ENCODE results near the gene UCHL5.

The UCHL5 gene

GRCh38 chr1:193062698-193063463, 3.7 kb upstream of the UCHL5 start:
- DNase-seq (ENCODE audit: extremely low read depth, insufficient read length) = no peak
- Histone ChIP-seq H3K36me3 (ENCODE audit: control insufficient read depth, insufficient read depth, low read length) (no peaks in the 10 kb centered on the region; the same call in none of the 2 replicates), H3K27me3 (replicated peaks; ENCODE audit: control insufficient read depth, insufficient read depth, low read length) (no peaks in the 10 kb centered on the region), H3K4me3 (replicated peaks; ENCODE audit: low read depth, low read length) (no peak overlapping the region)
- no peak for TF ChIP-seq CTCF (IDR thresholded peaks at IDR 0.05; ENCODE audit: insufficient read depth, low read length, poor library complexity, severe bottlenecking)

- DNase-seq (ENCODE audit: extremely low read depth, insufficient read length) = no peak
- no peak for TF ChIP-seq CTCF (IDR thresholded peaks at IDR 0.05; ENCODE audit: insufficient read depth, low read length, poor library complexity, severe bottlenecking)
- H3K4me3 ChIP-seq (replicated peaks; ENCODE audit: low read depth, low read length) = peak overlapping the region; percentile 98
- H3K27me3 ChIP-seq (replicated peaks; ENCODE audit: control insufficient read depth, insufficient read depth, low read length) = no peaks in the 10 kb centered on the region
- H3K36me3 ChIP-seq (ENCODE audit: control insufficient read depth, insufficient read depth, low read length) = no peaks in the 10 kb centered on the region; the same call in none of the 2 replicates
These were observed 1.8 kb upstream of the UCHL5 start for GRCh38 chr1:193060938-193061337.

- no peak for DNase-seq (ENCODE audit: extremely low read depth, insufficient read length)
- Histone ChIP-seq H3K36me3 (ENCODE audit: control insufficient read depth, insufficient read depth, low read length) (no peaks in the 10 kb centered on the region; the same call in none of the 2 replicates), H3K4me3 (replicated peaks; ENCODE audit: low read depth, low read length) (peak overlapping the region; percentile 98), H3K27me3 (replicated peaks; ENCODE audit: control insufficient read depth, insufficient read depth, low read length) (no peaks in the 10 kb centered on the region)
- TF ChIP-seq CTCF (IDR thresholded peaks at IDR 0.05; ENCODE audit: insufficient read depth, low read length, poor library complexity, severe bottlenecking) = no peak
These were observed 1.2 kb upstream of the UCHL5 start for GRCh38 chr1:193060406-193060805.

GRCh38 chr1:193060115-193060403, 899 bp upstream of the UCHL5 start:
- H3K36me3 ChIP-seq (ENCODE audit: control insufficient read depth, insufficient read depth, low read length) = no peaks in the 10 kb centered on the region; the same call in none of the 2 replicates
- H3K27me3 ChIP-seq (replicated peaks; ENCODE audit: control insufficient read depth, insufficient read depth, low read length) = no peaks in the 10 kb centered on the region
- no peak for DNase-seq (ENCODE audit: extremely low read depth, insufficient read length)
- no peak for TF ChIP-seq CTCF (IDR thresholded peaks at IDR 0.05; ENCODE audit: insufficient read depth, low read length, poor library complexity, severe bottlenecking)
- peak overlapping the region; percentile 98 for H3K4me3 ChIP-seq (replicated peaks; ENCODE audit: low read depth, low read length)

GRCh38 chr1:193058529-193059281, 455 bp downstream of the UCHL5 start:
- H3K27me3 ChIP-seq (replicated peaks; ENCODE audit: control insufficient read depth, insufficient read depth, low read length) = no peaks in the 10 kb centered on the region
- peak overlapping the region; percentile 98 for H3K4me3 ChIP-seq (replicated peaks; ENCODE audit: low read depth, low read length)
- TF ChIP-seq CTCF (IDR thresholded peaks at IDR 0.05; ENCODE audit: insufficient read depth, low read length, poor library complexity, severe bottlenecking) = no peak
- peak; percentile 75 for DNase-seq (ENCODE audit: extremely low read depth, insufficient read length)
- no peaks in the 10 kb centered on the region; the same call in none of the 2 replicates for H3K36me3 ChIP-seq (ENCODE audit: control insufficient read depth, insufficient read depth, low read length)
